HG03097 (cell line): Measurements from ENCODE around the gene FAM83G.
"Not testable (repeated sequence)": the region's sequence is repeated elsewhere in the genome, so short reads cannot be mapped to it uniquely, and the experiment has no call there.

ENCODE experiments used
- ATAC-seq: cut with Tn5 transposase; IDR thresholded peaks from one replicate; pipeline ENCODE4 v1.9.1; 2021; ENCODE audit not compliant: unreplicated experiment, low FRiP score

Gene FAM83G, protein sequence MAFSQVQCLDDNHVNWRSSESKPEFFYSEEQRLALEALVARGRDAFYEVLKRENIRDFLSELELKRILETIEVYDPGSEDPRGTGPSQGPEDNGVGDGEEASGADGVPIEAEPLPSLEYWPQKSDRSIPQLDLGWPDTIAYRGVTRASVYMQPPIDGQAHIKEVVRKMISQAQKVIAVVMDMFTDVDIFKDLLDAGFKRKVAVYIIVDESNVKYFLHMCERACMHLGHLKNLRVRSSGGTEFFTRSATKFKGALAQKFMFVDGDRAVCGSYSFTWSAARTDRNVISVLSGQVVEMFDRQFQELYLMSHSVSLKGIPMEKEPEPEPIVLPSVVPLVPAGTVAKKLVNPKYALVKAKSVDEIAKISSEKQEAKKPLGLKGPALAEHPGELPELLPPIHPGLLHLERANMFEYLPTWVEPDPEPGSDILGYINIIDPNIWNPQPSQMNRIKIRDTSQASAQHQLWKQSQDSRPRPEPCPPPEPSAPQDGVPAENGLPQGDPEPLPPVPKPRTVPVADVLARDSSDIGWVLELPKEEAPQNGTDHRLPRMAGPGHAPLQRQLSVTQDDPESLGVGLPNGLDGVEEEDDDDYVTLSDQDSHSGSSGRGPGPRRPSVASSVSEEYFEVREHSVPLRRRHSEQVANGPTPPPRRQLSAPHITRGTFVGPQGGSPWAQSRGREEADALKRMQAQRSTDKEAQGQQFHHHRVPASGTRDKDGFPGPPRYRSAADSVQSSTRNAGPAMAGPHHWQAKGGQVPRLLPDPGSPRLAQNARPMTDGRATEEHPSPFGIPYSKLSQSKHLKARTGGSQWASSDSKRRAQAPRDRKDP

DNA sequence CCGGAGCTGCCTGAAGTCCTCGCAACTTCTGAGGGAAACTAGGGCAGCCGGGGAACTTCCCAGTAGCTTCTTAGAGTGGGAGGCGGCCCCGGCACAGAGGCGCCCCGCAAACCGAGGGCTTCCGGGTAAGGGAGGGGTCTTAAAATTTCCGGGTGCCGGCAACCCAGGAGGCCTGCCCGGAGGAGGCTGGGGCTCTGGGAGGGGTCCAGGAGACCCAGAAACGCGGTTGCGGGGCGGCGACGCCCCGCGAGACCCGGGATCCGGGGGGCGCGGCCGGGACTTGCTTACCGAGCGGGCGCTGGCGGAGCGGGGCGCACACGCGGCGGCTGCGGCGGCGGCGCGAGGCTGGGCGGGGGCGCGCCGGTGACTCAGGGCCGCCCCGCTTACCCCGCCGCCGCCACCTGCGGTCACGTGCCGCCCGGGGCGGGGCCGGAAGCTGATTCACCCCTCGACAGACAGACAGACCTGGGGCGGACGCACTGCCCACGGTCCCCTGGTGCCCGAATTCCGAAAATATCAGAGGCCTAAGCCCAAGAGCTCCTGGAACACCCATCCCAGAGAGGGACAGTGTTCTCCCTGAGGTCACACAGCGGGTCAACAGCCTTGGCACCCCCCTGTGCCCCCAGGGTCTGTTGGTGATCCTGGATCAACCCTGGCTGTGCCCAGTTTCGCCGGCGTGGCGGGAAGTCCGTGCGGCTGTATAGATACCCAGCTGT, at the start of gene FAM83G:
Gene FAM83G (minus strand): TSS at position 344 of the 716 bp plus-strand sequence. CDS start 723 bp downstream, outside the sequence.
- ATAC-seq, result peak; percentile 60

- ATAC-seq, result not testable (repeated sequence)
These were observed 44.3 kb upstream of the FAM83G start for GRCh38 chr17:19048826-19049225.

DNA sequence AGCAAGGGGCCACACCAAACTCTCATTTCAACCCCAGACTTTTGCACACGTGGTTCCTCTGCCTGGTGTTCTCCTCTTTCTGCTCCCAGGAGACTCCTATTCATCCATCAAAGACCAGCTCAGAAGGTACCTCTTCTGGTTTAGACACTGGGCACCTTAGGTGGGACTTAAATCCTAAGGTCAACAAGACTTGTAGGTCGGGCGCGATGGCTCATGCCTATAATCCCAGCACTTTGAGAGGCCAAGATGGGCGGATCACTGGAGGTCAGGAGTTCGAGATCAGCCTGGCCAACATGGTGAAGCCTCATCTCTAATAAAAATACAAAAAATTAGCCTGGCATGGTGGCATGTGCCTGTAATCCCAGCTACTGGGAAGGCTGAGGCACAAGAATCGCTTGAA, 42.9 kb upstream of the FAM83G start:
- not testable (repeated sequence) for ATAC-seq

GRCh38 chr17:19046782-19047375, 42.3 kb upstream of the FAM83G start, which contains the start of gene GRAP:
GRAP (minus strand) TSS chr17:19046957; CDS start chr17:19046926, 31 bp downstream.
- not testable (repeated sequence) for ATAC-seq

DNA sequence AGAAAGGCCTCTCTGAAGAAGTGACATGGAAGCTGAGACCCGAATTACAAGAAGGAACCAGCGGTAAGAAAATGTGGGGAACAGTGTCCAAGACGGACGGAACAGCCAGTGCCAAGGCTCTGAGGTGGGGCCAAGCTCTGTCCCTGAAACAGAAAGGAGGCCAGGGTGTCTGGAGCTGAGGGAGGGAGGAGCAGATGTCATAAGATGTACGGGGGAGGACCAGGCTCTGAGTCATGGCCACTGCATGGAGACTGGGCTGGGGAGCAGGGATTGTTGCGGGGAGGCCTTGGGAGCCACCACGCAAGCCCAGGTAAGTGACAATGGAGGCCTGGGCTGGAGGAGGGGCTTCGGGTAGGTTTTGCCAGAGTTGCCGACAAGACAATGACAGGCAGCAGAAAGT, 40.1 kb upstream of the FAM83G start:
- ATAC-seq, result not testable (repeated sequence)

- not testable (repeated sequence) for ATAC-seq
These were observed 38.5 kb upstream of the FAM83G start for GRCh38 chr17:19043032-19043431.

GRCh38 chr17:19042369-19042768, 37.8 kb upstream of the FAM83G start:
- ATAC-seq, result not testable (repeated sequence)

DNA sequence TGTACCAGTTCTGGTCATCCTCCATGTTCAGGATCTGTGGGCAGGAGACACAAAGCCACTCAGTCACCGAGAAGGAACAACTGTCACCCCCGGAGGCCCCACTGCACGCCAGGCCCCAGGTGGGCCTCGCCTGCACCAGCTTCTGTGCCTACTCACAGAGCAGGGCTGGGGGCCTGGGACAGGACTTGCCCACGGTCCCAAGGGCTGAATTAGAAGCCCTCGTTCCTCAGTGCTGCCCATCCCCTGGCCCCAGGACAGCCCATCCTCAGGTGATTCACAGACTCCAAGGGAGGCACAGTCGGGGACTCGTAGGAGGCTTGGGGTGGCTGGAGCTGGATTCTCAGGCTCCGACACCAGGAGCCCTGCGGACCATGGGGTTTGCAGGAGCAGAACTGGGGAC, 37.3 kb upstream of the FAM83G start:
- ATAC-seq, result not testable (repeated sequence)

GRCh38 chr17:19040350-19040749, 35.8 kb upstream of the FAM83G start:
- not testable (repeated sequence) for ATAC-seq

DNA sequence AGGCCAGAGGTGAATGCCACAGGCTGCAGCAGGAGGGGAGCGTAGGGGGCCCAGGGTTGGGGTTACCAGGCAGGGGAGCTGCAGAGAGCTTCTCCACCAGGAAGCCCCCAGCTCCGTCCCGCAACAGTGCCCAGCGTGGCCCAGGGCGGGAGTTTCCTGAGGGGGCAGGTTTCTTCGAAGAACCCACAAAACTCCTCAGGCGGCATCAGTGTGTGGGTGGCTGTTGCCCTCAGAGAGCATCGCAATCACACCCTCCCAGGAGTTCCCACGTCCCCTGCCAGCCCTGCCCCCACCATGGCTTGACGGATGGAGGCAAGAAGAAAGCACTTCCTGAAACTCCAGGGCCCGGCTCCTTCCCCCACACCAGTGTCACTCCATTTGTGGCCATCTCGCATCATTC, 34.2 kb upstream of the FAM83G start:
- not testable (repeated sequence) for ATAC-seq

DNA sequence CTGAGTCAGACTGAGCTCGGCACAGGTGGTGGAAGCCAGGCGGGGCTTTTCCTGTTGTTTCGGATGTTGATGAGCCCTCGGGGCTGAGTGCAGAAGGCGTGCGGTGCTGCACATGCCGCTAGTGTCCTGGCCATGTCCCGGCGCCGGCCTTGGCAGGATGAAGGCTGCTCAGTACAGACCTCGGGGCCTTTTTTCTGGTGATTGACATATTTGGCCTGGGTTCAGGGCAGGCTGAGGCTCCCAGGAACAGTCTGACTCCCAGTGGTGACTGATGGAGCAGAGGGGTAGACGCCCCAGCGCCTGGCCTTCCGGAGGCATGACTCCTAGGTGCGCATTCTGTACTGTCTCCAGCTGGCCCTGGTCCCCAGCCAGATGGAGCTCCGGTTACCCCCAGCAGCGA, 33.4 kb upstream of the FAM83G start:
- not testable (repeated sequence) for ATAC-seq

DNA sequence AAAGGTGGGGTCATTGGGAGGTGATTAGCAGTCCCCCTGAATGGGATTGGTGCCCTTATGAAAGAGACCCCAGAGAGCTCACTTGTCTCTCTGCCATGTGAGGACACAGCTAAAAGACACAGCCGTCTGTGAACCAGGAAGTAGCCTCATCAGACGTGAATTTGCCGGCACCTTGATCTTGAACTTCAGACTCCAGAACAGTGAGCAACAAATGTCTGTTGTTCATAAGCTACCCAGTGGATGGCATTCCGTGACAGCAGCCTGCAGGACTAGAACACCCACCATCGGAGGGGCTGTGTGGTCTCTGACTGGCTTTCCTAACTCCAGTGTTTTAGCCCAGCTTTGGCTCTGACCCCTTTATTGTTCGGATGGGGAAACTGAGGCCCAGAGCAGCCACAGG, 33.0 kb upstream of the FAM83G start:
- not testable (repeated sequence) for ATAC-seq

GRCh38 chr17:19036186-19036585, 31.6 kb upstream of the FAM83G start:
- ATAC-seq, result not testable (repeated sequence)

DNA sequence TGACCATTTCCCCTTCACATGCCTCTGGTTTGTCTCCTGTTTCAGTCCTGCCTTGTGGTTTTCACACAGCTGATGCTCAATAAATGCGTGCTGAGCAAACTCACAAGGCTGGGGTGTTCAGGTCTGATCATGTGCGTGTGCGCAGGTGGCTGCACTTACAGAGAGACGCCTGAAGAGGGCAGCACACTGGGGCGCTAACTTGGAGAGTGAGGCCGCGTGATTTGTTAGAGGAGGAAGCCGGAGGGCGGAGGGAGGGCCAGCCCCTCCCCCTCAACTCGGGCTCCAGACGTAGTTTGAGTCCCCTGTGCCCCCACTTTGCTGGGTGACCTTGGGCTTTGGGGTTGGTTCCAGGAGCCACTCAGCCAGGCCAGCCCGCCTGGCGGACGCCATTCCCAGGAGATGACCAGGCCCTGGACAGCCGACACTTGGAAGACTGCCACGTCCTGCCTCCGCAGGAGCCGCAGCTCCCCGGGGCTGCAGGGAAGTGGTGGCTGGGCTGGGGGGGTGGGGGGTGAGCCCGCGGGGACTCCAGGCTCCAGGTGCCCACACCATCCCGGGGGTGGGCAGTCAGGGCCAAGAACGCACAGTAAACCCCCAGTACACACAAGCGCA, 27.9 kb upstream of the FAM83G start:
- peak; percentile 37 for ATAC-seq

DNA sequence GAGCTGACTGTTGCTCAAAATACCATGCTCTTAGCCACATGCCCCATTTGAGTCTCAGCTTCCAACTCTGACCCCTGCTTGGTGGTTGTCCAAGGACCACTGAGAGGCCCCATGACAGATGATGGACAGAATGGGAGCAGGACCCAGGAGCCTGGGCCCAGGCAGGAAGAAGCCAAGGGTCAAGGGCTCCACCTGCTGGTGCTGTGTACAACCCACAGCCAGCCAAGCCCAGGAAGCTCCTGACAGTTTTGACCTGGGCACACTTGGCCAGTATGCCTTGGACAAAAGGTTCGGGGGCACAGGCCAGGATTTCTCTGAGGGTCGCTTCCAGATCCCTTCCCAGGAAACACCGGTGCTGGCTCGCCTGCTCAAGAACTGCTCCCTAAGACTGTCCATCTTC, 27.2 kb upstream of the FAM83G start:
- peak; percentile 40 for ATAC-seq

GRCh38 chr17:19030771-19031449, 26.3 kb upstream of the FAM83G start:
- ATAC-seq, result not testable (repeated sequence)

DNA sequence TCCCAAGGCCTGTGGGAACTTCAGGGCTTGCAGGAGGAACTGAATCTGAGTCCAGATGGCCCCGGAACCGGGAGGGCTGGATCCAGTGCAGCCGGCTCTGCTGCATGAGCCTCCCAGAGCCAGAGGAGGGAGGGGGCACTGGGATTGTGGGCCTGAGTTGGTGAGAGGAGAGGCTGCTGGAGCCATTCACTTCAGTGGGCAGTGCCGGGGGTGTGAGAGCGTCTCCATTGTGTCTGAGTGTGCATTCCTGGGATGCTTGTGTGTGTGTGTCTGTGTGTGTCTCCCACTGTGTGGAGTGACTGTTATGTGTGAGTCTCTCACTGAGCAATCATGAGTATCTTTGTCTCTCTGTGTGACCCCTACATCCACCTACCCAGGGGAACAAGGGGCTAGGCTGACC, 25.2 kb upstream of the FAM83G start:
- not testable (repeated sequence) for ATAC-seq

- ATAC-seq, result not testable (repeated sequence)
These were observed 24.1 kb upstream of the FAM83G start for GRCh38 chr17:19028671-19029070.
